Stimulated activated CD4-positive, alpha-beta T cell treated with anti-CD3 and anti-CD28 coated beads, Interleukin-1b, Interleukin-23, amount 100 ng/mL, for 48 hours (primary cell): ENCODE results near the gene LGALS7.
"Not testable (repeated sequence)": the region's sequence is repeated elsewhere in the genome, so short reads cannot be mapped to it uniquely, and the experiment has no call there.

ENCODE experiments used
- DNase-seq: peaks from one replicate; pipeline ENCODE4 v3.0.0-alpha.2; 2020

LGALS7 gene

DNA sequence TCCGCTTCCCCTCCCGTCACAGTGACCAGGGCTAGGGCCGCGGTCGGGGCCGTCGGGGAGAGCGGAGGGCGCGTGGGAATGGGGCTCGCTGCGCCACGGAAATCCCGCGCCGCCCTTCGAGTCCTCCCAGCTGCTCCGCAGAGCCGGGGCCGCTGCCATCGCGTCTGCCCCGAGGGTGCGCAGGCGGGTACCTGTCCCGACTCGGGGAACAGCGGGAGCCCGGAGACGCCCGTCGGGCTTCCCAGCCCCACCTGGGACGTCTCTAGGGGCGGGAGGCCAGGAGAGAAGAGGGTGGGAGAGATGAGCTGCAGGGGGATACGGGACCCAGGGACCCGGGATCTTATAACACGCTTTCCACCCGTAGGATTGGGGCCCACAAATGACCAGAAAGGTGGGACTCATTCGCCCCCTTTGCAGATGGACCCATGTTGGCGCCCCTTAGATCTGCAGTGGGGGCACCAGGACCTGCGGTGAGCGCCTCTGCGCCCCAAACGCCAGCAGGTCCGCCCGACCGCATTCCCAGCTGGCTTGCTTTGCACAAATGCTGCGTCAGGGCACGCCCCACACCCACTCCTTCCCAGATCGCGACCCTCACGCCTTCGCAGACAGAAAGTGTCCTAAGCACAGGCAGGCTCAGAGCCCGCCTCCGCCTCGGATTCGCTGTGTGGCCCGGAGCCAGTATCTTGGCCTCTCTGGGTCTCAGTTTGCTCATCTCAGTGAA is 2.9 kb downstream of the LGALS7 start:
- not testable (repeated sequence) for DNase-seq

DNA sequence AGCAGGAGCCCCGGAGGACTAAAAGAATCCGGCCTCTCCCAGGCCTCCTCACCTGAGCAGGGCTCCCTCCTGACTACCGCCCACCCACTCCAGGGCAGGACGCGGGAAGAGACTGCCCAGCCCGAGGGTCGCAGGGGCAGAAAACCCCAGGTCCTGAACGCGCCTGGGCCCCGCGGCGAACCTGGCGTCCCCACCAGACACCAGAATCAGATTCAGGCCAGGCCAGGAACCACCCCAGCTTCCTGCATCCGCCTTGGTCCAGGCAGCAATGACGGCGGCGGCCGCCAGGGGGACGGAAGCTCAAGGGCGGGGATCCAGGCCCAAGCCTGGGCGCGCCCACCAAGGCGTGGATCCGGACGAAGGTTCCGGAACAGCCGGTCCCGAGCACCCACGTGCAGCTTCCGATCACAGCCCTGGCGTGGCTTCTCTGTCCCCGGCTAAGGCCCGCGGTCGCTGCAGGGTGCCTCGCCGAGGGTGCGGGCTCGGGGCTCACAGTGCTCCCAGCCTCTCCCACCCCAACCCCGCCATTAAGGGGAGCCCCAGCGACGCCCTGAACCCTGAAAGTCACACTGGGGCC is 3.6 kb downstream of the LGALS7 start:
- DNase-seq, result peak; percentile 88

DNA sequence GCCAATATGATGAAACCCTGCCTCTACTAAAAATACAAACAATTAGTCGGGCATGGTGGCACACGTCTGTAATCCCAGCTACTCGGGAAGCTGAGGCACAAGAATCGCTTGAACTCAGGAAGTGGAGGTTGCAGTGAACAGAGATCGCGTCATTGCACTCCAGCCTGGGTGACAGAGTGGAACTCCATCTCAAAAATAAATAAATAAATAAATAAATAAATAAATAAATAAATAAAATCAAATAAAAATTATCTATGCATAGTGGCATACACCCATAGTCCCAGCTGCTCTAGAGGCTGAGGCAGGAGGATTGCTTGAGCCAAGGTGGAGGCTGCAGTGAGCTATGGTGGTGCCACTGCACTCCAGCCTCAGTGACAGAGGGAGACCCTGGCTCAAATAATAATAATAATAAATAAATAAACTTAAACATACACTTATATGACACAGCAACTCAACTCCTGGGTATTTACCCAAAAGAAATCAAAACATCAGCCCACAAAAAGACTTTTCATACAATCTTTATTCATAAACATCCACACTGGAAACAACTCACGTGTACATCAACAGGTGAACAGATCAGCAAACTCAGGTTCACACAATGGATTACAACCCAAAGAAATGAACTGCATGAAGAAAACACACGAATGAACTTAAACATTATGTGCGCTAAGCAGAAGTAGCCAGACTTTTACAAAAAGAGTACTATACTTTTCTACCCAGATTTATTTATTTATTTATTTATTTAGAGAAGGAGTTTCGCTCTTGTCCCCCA is 6.9 kb downstream of the LGALS7 start:
- DNase-seq, result no peak

DNA sequence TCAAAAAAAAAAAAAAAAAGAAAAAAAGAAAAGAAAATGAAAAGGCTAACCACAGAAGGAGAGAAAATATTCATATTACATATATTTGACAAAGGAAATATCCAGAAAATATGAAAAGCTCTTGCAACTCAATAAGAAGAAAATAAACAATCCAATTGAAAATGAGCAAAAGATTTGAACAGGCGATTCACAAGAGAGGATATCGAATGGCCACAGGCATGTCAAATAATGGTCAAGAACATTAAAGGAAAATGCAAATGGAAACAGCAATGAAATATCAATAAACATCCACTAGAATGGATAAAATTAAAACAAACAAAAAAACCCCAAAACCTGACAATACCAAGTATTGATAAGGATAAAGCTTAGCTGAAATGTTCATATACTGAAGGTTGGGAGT is 8.1 kb downstream of the LGALS7 start:
- DNase-seq, result no peak

DNA sequence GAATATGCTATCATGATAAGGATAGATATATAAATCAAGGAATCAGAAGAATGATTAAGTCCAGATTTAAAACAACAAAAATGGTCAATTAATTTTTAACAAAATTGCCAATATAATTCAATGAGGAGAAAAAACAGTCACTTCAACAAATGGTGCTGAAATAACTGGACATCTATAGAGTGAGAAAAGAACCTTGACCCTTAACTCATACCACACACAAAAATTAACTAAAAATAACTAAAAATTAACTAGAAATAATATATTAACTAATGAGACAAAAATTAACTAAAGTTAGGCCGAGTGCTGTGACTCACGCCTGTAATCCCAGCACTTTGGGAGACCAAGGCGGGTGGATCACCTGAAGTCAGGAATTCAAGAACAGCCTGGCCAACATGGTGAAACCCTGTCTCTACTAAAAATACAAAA is 9.5 kb downstream of the LGALS7 start:
- no peak for DNase-seq

DNA sequence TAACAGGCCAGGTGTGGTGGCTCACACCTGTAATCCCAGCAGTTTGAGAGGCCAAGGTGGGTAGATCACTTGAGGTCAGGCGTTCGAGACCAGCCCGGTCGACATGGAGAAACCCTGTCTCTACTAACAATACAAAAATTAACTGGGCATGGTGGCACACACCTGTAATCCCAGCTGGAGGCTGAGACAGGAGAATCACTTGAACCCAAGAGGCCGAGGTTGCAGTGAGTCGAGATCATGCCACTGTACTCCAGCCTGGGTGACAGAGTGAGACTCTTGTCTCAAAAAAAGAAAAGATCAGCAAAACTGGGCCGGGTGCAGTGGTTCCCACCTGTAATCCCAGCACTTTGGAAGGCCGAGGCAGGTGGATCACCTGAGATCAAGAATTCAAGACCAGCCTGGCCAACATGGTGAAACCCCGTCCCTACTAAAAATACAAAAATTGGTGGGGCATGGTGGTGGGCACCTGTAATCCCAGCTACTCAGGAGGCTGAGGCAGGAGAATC is 11.4 kb downstream of the LGALS7 start:
- DNase-seq, result not testable (repeated sequence)

DNA sequence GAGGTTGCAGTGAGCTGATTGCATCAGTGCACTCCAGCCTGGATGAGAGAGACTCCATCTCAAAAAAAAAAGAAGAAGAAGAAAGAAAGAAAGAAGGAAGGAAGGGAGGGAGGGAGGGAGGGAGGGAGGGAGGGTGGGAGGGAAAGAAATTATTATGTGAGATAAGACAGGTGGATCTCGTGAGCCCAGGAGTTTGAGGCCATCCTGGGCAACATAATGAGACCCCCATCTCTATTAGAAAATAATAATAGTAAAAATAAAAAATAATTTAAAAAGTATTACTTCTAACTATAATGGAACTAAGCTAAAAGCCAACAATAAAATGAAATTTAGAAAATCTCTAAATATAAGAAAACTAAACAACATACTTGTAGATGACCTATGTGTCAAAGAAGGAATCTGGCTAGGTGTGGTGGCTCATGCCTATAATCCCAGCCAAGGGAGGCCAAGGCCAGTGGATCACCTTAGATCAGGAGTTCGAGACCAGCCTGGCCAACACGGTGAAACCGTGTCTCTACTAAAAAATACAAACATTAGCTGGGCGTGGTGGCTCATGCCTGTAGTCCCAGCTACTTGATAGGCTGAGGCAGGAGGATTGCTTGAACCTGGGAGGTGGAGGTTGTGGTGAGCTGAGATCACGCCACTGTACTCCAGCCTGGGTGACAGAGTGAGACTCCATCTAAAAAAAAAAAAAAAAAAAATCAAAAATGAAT is 12.4 kb downstream of the LGALS7 start:
- not testable (repeated sequence) for DNase-seq

DNA sequence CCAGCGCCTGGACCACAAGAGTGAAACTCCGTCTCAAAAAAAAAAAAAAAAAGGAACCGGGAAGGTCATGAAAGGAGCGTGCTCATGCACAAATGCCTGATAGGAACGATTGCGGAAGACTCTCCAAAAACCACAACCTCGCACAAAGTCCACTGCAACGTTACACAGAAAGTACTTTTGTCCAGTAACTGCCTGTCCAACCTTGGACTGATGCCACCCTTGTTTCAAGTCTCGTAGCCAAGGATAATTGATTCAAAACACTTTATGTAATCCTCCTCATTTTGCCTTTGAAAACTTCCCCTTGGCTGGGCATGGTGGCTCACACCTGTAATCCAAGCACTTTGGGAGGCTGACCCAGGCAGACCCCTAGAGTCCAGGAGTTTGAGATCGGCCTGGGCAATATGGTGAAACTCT is 13.7 kb downstream of the LGALS7 start:
- no peak for DNase-seq

DNA sequence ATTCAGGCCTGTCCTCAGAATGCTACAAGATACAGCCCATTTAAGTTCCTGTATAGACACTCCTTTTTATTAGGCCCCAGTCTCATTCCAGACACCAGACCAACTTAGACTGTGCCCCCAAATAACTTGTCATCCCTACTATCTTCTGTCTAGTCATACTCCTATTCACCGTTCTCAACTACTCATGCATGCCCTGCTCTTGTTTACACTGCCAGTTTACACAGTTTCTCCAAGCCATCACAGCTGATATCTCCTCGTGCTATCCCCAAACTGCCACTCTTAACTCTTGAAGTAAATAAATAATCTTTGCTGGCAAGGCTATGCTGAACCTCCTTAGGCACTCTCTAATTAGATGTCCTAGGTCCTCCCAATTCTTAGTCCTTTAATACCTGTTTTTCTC is 19.1 kb downstream of the LGALS7 start:
- DNase-seq, result not testable (repeated sequence)

DNA sequence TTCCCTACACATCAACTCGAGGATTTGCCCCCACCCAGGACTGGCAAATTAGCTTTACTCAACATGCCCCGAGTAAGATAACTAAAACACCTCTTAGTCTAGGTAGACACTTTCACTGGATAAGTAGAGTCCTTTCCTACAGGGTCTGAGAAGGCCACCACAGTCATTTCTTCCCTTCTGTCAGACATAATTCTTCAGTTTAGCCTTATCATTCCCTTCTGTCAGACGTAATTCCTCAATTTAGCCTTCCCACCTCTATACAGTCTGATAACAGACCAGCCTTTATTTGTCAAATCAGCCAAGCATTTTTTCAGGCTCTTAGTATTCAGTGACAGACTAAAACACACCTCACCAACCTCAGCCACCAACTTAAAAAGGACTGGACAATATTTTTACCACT is 19.5 kb downstream of the LGALS7 start:
- not testable (repeated sequence) for DNase-seq

DNA sequence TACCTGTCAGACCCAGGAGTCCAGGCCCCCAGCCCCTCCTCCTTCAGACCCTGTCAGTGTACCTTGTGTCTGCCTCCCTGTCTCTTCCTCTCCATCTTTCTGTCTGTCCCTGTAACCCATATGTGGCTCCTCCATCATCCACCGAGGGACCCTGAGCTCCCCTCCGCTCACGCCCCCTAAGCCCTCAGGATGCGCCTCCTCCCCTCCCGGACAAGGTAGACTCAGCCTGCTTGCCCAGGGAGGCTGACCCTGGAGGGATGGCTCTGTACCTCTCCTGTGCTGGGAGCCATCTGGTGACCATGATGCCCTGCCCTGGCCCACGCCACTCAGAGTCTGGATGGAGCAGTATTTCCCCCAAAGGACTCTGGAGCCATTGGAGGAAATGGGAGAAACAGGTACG is 28.0 kb downstream of the LGALS7 start:
- DNase-seq, result no peak

DNA sequence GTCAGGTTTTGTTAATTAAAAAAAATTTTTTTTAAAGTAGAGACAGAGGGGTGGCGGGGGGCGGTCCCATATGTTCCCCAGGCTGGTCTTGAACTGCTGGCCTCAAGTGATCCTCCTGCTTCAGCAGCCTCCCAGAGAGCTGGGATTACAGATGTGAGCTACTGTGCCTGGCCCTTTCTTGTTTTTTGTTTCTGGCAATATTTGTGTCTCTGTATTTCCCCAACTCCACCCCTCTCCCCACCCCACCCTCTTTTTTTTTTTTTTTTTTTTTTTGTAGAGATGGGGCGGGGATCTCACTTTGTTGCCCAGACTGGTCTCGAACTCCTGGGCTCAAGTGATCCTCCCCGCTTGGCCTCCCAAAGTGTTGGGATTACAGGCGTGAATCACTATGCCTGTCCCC is 28.4 kb downstream of the LGALS7 start:
- DNase-seq, result no peak

DNA sequence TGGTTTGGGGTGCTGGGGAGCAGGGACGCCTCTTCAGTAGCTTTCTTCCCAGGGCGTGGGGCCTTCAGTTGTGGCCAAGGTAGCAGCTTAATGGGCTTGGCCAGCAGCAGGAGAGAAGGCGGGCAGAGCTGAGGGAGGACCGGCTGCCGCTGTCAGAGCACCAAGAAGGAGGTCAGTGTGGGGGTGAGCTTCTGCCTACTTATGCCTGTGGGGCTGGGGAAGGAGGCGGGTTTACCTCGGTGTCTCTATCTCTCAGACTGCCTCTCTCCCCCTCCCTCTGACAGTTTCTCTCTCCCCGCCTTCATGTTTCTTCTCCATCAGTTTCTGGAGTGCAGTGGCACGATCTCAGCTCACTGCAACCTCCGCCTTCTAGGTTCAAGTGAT is 29.0 kb downstream of the LGALS7 start, which contains the start of gene CAPN12:
CAPN12 (minus strand) TSS at position 177 of the 384 bp plus-strand sequence. CDS start 309 bp downstream, outside the sequence.
- no peak for DNase-seq

DNA sequence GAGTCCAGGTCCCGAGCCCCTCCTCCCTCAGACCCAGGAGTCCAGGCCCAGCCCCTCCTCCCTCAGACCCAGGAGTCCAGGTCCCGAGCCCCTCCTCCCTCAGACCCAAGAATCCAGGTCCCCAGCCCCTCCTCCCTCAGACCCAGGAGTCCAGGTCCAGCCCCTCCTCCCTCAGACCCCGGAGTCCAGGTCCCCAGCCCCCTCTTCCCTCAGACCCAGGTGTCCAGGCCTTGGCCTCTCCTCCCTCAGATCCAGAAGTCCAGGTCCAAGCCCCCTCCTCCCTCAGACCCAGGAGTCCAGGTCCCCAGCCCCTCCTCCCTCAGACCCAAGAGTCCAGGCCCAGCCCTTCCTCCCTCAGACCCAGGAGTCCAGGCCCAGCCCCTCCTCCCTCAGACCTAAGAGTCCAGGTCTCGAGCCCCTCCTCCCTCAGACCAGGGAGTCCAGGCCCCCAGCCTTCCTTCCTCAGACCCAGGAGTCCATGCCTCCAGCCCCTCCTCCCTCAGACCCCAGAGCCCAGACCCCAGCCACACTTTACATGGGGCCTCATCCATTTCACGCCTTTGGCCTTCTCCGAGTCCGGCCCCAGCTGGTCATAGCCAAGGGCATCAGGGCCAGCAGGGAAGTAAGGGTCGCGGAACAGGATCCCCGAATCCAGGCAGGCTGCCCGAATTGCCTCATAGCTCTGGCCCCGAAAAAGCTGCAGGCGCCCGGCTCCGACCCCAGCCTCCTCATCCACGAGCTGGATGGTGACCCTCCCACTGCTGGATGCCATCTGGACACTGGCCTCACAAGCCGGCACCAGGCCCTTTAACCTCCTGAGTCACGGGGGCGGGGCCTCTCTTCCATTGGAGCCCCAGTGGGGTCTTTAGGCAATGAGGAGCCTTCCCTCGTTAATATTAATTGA is 29.7 kb downstream of the LGALS7 start:
- DNase-seq, result no peak

DNA sequence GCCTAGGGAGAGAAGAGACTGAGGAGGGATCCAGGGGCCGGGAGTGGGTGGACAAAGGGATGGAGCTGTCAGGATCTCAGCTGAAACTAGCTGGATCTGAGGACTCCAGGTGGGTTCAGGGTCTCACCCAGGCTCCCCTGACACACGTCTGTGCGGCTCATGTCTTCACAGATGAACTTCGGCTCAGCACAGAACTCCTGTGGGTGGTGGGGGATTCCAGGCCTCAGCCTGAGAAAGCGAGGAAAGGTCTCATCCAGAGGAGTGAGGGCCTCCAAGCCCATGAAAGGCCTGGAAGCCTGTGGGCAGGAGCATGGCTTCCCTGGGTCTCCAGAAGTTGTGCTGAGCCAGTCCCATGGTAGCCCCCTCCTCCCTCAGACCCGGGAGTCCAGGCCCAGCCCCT is 30.4 kb downstream of the LGALS7 start:
- DNase-seq, result no peak

DNA sequence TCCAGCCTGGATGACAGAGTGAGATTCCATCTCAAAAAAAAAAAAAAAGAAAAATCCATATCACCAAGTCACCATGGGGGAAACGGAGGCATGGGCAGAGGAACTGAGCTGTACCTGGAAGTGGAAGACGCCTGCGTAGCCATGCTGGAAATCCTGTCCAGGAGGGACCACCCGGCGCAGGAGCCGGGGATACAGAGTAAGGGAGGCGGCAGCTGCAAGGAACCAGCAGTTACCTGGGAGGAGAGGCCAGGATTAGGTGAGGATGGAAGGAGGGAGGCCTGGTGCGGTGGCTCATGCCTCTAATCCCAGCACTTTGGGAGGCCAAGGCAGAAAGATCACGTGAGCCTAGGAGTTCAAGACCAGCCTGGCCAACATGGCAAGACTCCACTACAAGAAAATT is 31.0 kb downstream of the LGALS7 start:
- no peak for DNase-seq

DNA sequence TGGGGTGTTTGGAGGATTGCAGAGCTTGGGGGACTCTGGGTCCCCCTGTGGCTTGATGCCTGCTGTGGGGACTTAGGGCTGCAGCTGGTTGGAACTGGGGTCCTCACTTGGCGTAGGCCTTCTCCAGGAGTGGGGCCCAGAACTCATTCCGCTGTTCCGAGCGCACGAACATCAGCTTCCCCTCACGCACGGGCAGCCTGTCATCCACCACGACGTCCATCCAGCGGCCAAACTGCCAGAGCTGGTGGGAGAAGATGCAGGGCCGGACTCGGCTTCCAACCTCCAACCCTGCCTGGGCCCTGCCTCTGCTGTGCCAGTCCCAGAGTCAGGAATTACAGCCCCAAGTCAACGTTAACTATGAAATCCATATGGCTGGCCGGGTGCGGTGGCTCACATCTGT is 31.6 kb downstream of the LGALS7 start:
- no peak for DNase-seq

DNA sequence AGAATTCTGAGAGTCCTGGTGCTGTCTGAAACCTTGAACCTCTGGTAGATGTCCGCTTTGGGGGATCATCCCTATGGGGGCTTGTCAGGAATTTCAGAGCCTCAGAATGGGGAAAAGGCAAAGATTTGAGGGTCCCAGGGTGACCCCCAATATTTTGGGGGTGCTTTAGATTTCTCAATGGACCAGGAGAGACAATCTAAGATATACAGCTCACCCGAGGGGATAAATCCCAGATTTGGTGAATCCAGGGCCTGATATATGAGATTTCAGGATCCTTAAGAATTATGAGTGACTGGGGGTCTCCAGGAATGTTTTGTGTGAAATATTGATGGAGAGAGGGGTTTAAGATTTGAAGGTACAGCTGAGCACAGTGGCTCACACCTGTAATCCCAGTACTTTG is 32.4 kb downstream of the LGALS7 start:
- DNase-seq, result no peak

DNA sequence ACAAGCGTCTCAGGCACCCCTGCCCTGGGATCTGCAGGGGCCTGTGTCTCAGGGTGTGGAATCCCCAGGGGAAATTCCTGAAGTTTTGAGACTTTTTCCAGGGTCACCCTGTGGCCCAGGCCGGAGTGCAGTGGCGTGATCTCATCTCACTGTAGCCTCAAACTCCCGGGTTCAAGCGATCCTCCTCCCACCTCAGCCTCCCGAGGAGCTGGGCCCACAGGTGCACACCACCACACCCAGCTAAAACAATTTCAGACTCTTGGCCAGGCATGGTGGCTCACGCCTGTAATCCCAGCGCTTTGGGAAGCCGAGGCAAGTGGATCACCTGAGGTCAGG is 33.1 kb downstream of the LGALS7 start:
- DNase-seq, result no peak

DNA sequence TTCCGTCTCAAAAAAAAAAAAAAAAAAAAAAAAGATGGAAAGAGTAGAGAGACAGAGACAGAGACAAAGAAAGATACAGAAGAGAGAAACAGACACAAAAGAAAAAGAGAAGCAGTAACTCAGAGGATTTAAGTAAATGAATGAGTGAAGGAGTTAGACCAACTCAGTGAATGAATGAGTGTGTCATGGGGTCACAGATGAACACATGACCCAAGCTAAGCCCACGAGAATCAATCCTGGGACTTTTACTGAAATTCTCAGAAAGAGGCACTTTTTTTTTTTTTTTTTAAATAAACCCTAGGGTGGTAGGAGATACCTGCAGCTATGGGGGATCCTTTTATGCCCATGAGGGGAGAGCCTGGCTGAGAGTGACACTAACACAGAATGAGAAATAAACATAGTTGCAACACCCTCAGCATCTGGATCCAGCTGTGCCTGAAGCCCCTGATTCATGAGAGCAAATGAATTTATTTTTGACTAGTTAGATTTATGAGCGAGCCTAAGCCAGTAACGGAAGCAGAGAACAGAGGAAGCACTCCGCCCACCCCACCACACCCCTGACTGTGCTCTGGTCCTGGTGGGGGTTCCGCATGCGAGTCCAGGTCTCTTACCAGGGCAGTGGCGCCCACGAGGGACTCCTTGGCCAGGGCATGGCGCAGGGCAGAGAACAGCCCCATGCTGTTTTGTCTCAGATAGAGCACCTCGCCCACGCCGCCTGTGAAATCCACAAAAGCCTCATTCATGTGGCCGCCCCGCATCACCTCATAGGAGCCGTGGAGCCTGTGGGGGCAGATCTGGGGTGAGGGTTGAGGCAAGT is 33.7 kb downstream of the LGALS7 start:
- no peak for DNase-seq
